ENCODE results near the gene GADD45B.
A peak's percentile ranks its signal among the peaks of the same experiment; 100 is the strongest.

The GADD45B gene

GRCh38 chr19:2476451-2477140, 669 bp downstream of the GADD45B start:
- Histone ChIP-seq H3K36me3 (ENCODE audit: insufficient read depth, low read length) (peaks cover 20% of the 10 kb centered on the region), H3K4me3 (ENCODE audit: low read length) (peak overlapping the region; percentile 99), H3K9me3 (replicated peaks; ENCODE audit: low read length) (no peaks in the 10 kb centered on the region), H3K27me3 (ENCODE audit: control insufficient read depth, insufficient read depth, low read length) (no peaks in the 10 kb centered on the region), H3K4me1 (ENCODE audit: control insufficient read depth, insufficient read depth, low read length) (peaks cover 4% of the 10 kb centered on the region), H3K4me2 (ENCODE audit: low read length) (peak overlapping the region; percentile 89), H3K9ac (ENCODE audit: low read depth, low read length) (peak overlapping the region; percentile 97)

- H3K36me3 ChIP-seq (ENCODE audit: insufficient read depth, low read length): peaks cover 20% of the 10 kb centered on the region
- H3K27me3 ChIP-seq (ENCODE audit: control insufficient read depth, insufficient read depth, low read length): no peaks in the 10 kb centered on the region
- H3K4me3 ChIP-seq (ENCODE audit: low read length): peak overlapping the region; percentile 99
- peak overlapping the region; percentile 89 for H3K4me2 ChIP-seq (ENCODE audit: low read length)
- peak overlapping the region; percentile 97 for H3K9ac ChIP-seq (ENCODE audit: low read depth, low read length)
- peaks cover 4% of the 10 kb centered on the region for H3K4me1 ChIP-seq (ENCODE audit: control insufficient read depth, insufficient read depth, low read length)
- H3K9me3 ChIP-seq (replicated peaks; ENCODE audit: low read length): no peaks in the 10 kb centered on the region
These were observed 1.3 kb downstream of the GADD45B start for GRCh38 chr19:2477141-2477710.

GRCh38 chr19:2477732-2478191, 1.8 kb downstream of the GADD45B start:
- peaks cover 20% of the 10 kb centered on the region for H3K36me3 ChIP-seq (ENCODE audit: insufficient read depth, low read length)
- no peaks in the 10 kb centered on the region for H3K27me3 ChIP-seq (ENCODE audit: control insufficient read depth, insufficient read depth, low read length)
- no peaks in the 10 kb centered on the region for H3K9me3 ChIP-seq (replicated peaks; ENCODE audit: low read length)
- H3K4me2 ChIP-seq (ENCODE audit: low read length): peak overlapping the region; percentile 89
- H3K9ac ChIP-seq (ENCODE audit: low read depth, low read length): peak overlapping the region; percentile 97
- H3K4me1 ChIP-seq (ENCODE audit: control insufficient read depth, insufficient read depth, low read length): peaks cover 4% of the 10 kb centered on the region
- peak overlapping the region; percentile 99 for H3K4me3 ChIP-seq (ENCODE audit: low read length)

GRCh38 chr19:2478278-2478755, 2.4 kb downstream of the GADD45B start:
- Histone ChIP-seq H3K4me1 (ENCODE audit: control insufficient read depth, insufficient read depth, low read length) (peaks cover 4% of the 10 kb centered on the region), H3K4me2 (ENCODE audit: low read length) (peak overlapping the region; percentile 89), H3K9ac (ENCODE audit: low read depth, low read length) (peak overlapping the region; percentile 97), H3K27me3 (ENCODE audit: control insufficient read depth, insufficient read depth, low read length) (no peaks in the 10 kb centered on the region), H3K36me3 (ENCODE audit: insufficient read depth, low read length) (peaks cover 20% of the 10 kb centered on the region), H3K4me3 (ENCODE audit: low read length) (peak overlapping the region; percentile 99), H3K9me3 (replicated peaks; ENCODE audit: low read length) (peaks cover 4% of the 10 kb centered on the region)

GRCh38 chr19:2478756-2479555, 3.0 kb downstream of the GADD45B start:
- Histone ChIP-seq H3K4me3 (ENCODE audit: low read length) (peak overlapping the region; percentile 99), H3K36me3 (ENCODE audit: insufficient read depth, low read length) (peaks cover 20% of the 10 kb centered on the region), H3K27me3 (ENCODE audit: control insufficient read depth, insufficient read depth, low read length) (no peaks in the 10 kb centered on the region), H3K4me2 (ENCODE audit: low read length) (peak overlapping the region; percentile 89), H3K9ac (ENCODE audit: low read depth, low read length) (peak overlapping the region; percentile 97), H3K4me1 (ENCODE audit: control insufficient read depth, insufficient read depth, low read length) (peaks cover 4% of the 10 kb centered on the region), H3K9me3 (replicated peaks; ENCODE audit: low read length) (peaks cover 5% of the 10 kb centered on the region)

- Histone ChIP-seq H3K9me3 (replicated peaks; ENCODE audit: low read length) (peaks cover 5% of the 10 kb centered on the region), H3K9ac (ENCODE audit: low read depth, low read length) (no peak overlapping the region), H3K4me3 (ENCODE audit: low read length) (no peak overlapping the region), H3K36me3 (ENCODE audit: insufficient read depth, low read length) (peaks cover 20% of the 10 kb centered on the region), H3K4me2 (ENCODE audit: low read length) (no peak overlapping the region), H3K27me3 (ENCODE audit: control insufficient read depth, insufficient read depth, low read length) (no peaks in the 10 kb centered on the region), H3K4me1 (ENCODE audit: control insufficient read depth, insufficient read depth, low read length) (peaks cover 4% of the 10 kb centered on the region)
These were observed 3.7 kb downstream of the GADD45B start for GRCh38 chr19:2479556-2480194.

- Histone ChIP-seq H3K4me2 (ENCODE audit: low read length) (no peak overlapping the region), H3K9ac (ENCODE audit: low read depth, low read length) (no peak overlapping the region), H3K27me3 (ENCODE audit: control insufficient read depth, insufficient read depth, low read length) (no peaks in the 10 kb centered on the region), H3K4me3 (ENCODE audit: low read length) (no peak overlapping the region), H3K9me3 (replicated peaks; ENCODE audit: low read length) (peaks cover 5% of the 10 kb centered on the region), H3K4me1 (ENCODE audit: control insufficient read depth, insufficient read depth, low read length) (no peaks in the 10 kb centered on the region), H3K36me3 (ENCODE audit: insufficient read depth, low read length) (peaks cover 20% of the 10 kb centered on the region)
These were observed 5.5 kb downstream of the GADD45B start for GRCh38 chr19:2481466-2481865.

GRCh38 chr19:2482354-2483038, 6.6 kb downstream of the GADD45B start:
- Histone ChIP-seq H3K36me3 (ENCODE audit: insufficient read depth, low read length) (peaks cover 12% of the 10 kb centered on the region), H3K4me1 (ENCODE audit: control insufficient read depth, insufficient read depth, low read length) (no peaks in the 10 kb centered on the region), H3K4me3 (ENCODE audit: low read length) (no peak overlapping the region), H3K9ac (ENCODE audit: low read depth, low read length) (no peak overlapping the region), H3K4me2 (ENCODE audit: low read length) (no peak overlapping the region), H3K27me3 (ENCODE audit: control insufficient read depth, insufficient read depth, low read length) (no peaks in the 10 kb centered on the region), H3K9me3 (replicated peaks; ENCODE audit: low read length) (peaks cover 5% of the 10 kb centered on the region)

GRCh38 chr19:2483084-2483483, 7.2 kb downstream of the GADD45B start:
- Histone ChIP-seq H3K4me2 (ENCODE audit: low read length) (no peak overlapping the region), H3K36me3 (ENCODE audit: insufficient read depth, low read length) (peaks cover 6% of the 10 kb centered on the region), H3K4me3 (ENCODE audit: low read length) (no peak overlapping the region), H3K27me3 (ENCODE audit: control insufficient read depth, insufficient read depth, low read length) (no peaks in the 10 kb centered on the region), H3K9ac (ENCODE audit: low read depth, low read length) (no peak overlapping the region), H3K4me1 (ENCODE audit: control insufficient read depth, insufficient read depth, low read length) (no peaks in the 10 kb centered on the region), H3K9me3 (replicated peaks; ENCODE audit: low read length) (peaks cover 5% of the 10 kb centered on the region)

GRCh38 chr19:2483484-2484151, 7.7 kb downstream of the GADD45B start:
- H3K9ac ChIP-seq (ENCODE audit: low read depth, low read length): no peak overlapping the region
- peaks cover 5% of the 10 kb centered on the region for H3K9me3 ChIP-seq (replicated peaks; ENCODE audit: low read length)
- H3K4me2 ChIP-seq (ENCODE audit: low read length): no peak overlapping the region
- peaks cover 2% of the 10 kb centered on the region for H3K4me1 ChIP-seq (ENCODE audit: control insufficient read depth, insufficient read depth, low read length)
- H3K36me3 ChIP-seq (ENCODE audit: insufficient read depth, low read length): peaks cover 1% of the 10 kb centered on the region
- H3K4me3 ChIP-seq (ENCODE audit: low read length): no peak overlapping the region
- no peaks in the 10 kb centered on the region for H3K27me3 ChIP-seq (ENCODE audit: control insufficient read depth, insufficient read depth, low read length)

Measured in skeletal muscle satellite cell (primary cell).